Measurements from ENCODE around the gene NSDHL. TPM values are rescaled to one million over a fixed set of nuclear protein-coding genes. Genes with fewer than 3 reads are reported as not detected.

Gene NSDHL
- total RNA-seq, 1 donor from 2014 or later = 15.2 TPM

- H3K36me3 ChIP-seq = peaks cover 0 to 3% of the 10 kb centered on the region in 2 donors
- intact Hi-C loops (cut with DNase I) = no loop called here
- no peaks in the 10 kb centered on the region for H3K9me3 ChIP-seq
- TF ChIP-seq CTCF (IDR thresholded peaks at IDR 0.05) (no peak), POLR2AphosphoS5 (IDR thresholded peaks at IDR 0.05; ENCODE audit: insufficient read depth in 1 of 2, low read depth in 1 of 2) (no peak), POLR2A (IDR thresholded peaks at IDR 0.05) (no peak)
- DNase-seq (ENCODE audit: extremely low spot score in 2 of 2) = no peak
- H3K27me3 ChIP-seq = no peaks in the 10 kb centered on the region
- H3K27ac ChIP-seq = no peak overlapping the region
- H3K4me3 ChIP-seq = no peak overlapping the region
- H3K4me1 ChIP-seq = no peaks in the 10 kb centered on the region
These were observed 13.4 kb downstream of the NSDHL start for GRCh38 chrX:152844256-152844655.

- H3K4me1 ChIP-seq = no peaks in the 10 kb centered on the region
- H3K27ac ChIP-seq = no peak overlapping the region
- no peaks in the 10 kb centered on the region for H3K27me3 ChIP-seq
- H3K4me3 ChIP-seq = no peak overlapping the region
- peaks cover 0 to 4% of the 10 kb centered on the region in 2 donors for H3K36me3 ChIP-seq
- intact Hi-C loops (cut with DNase I) = no loop called here
- H3K9me3 ChIP-seq = no peaks in the 10 kb centered on the region
- TF ChIP-seq POLR2AphosphoS5 (IDR thresholded peaks at IDR 0.05; ENCODE audit: insufficient read depth in 1 of 2, low read depth in 1 of 2) (no peak), POLR2A (IDR thresholded peaks at IDR 0.05) (no peak), CTCF (IDR thresholded peaks at IDR 0.05) (no peak)
- no peak for DNase-seq (ENCODE audit: extremely low spot score in 2 of 2)
These were observed 14.9 kb downstream of the NSDHL start for GRCh38 chrX:152845618-152846240.

DNA sequence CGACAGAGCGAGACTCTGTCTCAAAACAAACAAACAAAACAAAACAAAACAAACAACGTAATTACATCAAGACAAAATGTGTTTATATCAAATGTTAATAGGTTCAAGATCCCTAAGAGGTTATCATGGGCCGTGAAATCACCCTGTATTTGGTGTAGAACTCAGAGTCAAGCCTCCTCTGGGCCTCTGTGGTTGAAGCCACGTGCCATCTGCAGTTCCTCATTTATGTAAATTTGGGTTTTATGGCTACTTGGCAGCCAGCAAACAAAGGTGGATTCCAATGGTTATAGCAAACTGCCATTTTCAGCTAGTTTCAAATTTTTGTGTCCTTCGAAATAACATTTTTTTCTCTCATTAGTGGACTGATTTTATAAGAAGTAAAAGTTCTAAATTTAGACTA is 16.4 kb downstream of the NSDHL start:
- Histone ChIP-seq H3K36me3 (peaks cover 0 to 10% of the 10 kb centered on the region in 2 donors), H3K4me1 (no peaks in the 10 kb centered on the region), H3K27ac (no peak overlapping the region), H3K4me3 (no peak overlapping the region), H3K27me3 (no peaks in the 10 kb centered on the region), H3K9me3 (no peaks in the 10 kb centered on the region)
- no peak for TF ChIP-seq POLR2AphosphoS5 (IDR thresholded peaks at IDR 0.05; ENCODE audit: insufficient read depth in 1 of 2, low read depth in 1 of 2)
- TF ChIP-seq POLR2A (IDR thresholded peaks at IDR 0.05) = no peak
- no peak for TF ChIP-seq CTCF (IDR thresholded peaks at IDR 0.05)
- intact Hi-C loops (cut with DNase I) = no loop called here
- no peak for DNase-seq (ENCODE audit: extremely low spot score in 2 of 2)

DNA sequence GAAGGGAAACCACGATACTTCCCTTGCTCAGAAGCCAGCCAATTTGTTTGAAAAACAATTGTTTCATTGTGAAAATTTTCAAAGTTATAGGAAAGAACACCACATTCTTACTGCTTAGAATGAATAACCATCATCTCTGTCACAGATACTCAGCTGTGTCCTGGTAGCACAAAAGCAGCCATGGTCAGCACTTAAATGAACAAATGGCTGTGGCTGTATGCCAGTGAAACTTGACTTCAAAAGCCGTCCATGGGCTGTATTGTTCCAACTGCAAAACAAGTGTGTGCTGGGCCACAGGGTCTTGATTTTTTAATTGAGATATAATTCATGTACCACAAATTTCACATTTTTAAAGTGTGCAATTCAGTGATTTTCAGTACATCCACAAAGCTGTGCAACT is 19.6 kb downstream of the NSDHL start:
- H3K4me1 ChIP-seq = no peaks in the 10 kb centered on the region
- intact Hi-C loops (cut with DNase I) = no loop called here
- no peak overlapping the region for H3K4me3 ChIP-seq
- DNase-seq (ENCODE audit: extremely low spot score in 2 of 2) = no peak
- TF ChIP-seq CTCF (IDR thresholded peaks at IDR 0.05) (no peak), POLR2A (IDR thresholded peaks at IDR 0.05) (no peak), POLR2AphosphoS5 (IDR thresholded peaks at IDR 0.05; ENCODE audit: insufficient read depth in 1 of 2, low read depth in 1 of 2) (no peak)
- no peaks in the 10 kb centered on the region for H3K9me3 ChIP-seq
- H3K36me3 ChIP-seq = peaks cover 0 to 10% of the 10 kb centered on the region in 2 donors
- no peak overlapping the region for H3K27ac ChIP-seq
- no peaks in the 10 kb centered on the region for H3K27me3 ChIP-seq

DNA sequence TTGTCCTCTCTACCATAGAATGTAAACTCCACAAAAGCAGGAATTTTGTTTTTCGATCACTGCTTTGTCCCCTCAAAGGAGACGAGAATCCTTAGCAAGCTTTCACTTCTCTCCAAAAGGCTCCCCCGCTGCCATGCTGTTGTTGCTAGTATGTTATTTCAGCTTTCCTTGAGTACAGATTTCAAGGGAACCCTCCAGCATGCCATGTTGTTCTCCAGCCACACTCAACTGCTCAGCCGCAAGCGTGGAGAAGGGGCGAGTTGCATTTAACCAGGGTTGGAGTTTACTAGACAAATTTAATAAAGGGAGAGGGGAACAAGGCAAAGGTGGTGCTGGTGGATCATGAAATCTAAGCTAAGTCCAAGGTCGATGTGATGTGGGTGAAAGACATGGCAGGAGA is 23.1 kb downstream of the NSDHL start:
- H3K4me3 ChIP-seq = no peak overlapping the region
- H3K4me1 ChIP-seq = no peaks in the 10 kb centered on the region
- H3K36me3 ChIP-seq = peaks cover 0 to 10% of the 10 kb centered on the region in 2 donors
- no peak for DNase-seq (ENCODE audit: extremely low spot score in 2 of 2)
- H3K27me3 ChIP-seq = no peaks in the 10 kb centered on the region
- no peaks in the 10 kb centered on the region for H3K9me3 ChIP-seq
- no peak overlapping the region for H3K27ac ChIP-seq
- TF ChIP-seq CTCF (IDR thresholded peaks at IDR 0.05) (no peak), POLR2AphosphoS5 (IDR thresholded peaks at IDR 0.05; ENCODE audit: insufficient read depth in 1 of 2, low read depth in 1 of 2) (no peak), POLR2A (IDR thresholded peaks at IDR 0.05) (no peak)
- intact Hi-C loops (cut with DNase I) = no loop called here

Data from vagina (tissue), 2 donors.